Suprapubic skin (tissue), 4 donors: ENCODE measurements around the gene KRI1. TPM values are rescaled to one million over a fixed set of nuclear protein-coding genes. Genes with fewer than 3 reads are reported as not detected.
A peak's percentile ranks its signal among the peaks of the same experiment; 100 is the strongest.

Source experiments
- DNase-seq, 2 donors: peaks; one replicate each; pipeline ENCODE4 v3.0.0-alpha.2; 2019; ENCODE audit warnings: low spot score in 2 of 2
- H3K27ac ChIP-seq: fragments of 200-600 bp; sonication (generic); one replicate; pipeline ENCODE4 v1.5.1; 2019
- H3K27me3 ChIP-seq: fragments of 200-600 bp; sonication (generic); one replicate; pipeline ENCODE4 v1.5.1; 2019
- H3K36me3 ChIP-seq: fragments of 200-600 bp; sonication (generic); one replicate; pipeline ENCODE4 v1.5.1; 2019
- H3K4me1 ChIP-seq: fragments of 200-600 bp; sonication (generic); one replicate; pipeline ENCODE4 v1.5.1; 2019
- H3K4me3 ChIP-seq: fragments of 200-600 bp; sonication (generic); one replicate; pipeline ENCODE4 v1.5.1; 2019; ENCODE audit warnings: mild to moderate bottlenecking
- H3K9me3 ChIP-seq: fragments of 200-600 bp; sonication (generic); one replicate; pipeline ENCODE4 v1.5.1; 2019
- EP300 ChIP-seq: sonication (generic); formaldehyde crosslinking; IDR thresholded peaks from one replicate; pipeline ENCODE4 v1.6.1; 2017; ENCODE audit warnings: antibody characterized with exemption
- POLR2A ChIP-seq, 2 donors: fragments of 450-650 bp; IDR thresholded peaks; one replicate each; pipeline ENCODE4 v1.6.1; 2017; ENCODE audit warnings: antibody characterized with exemption in 2 of 2, mild to moderate bottlenecking in 2 of 2, moderate library complexity in 2 of 2
- POLR2AphosphoS5 ChIP-seq, 3 donors: sonication (generic); formaldehyde crosslinking; IDR thresholded peaks; one replicate each; pipeline ENCODE4 v1.6.1; 2017; ENCODE audit warnings: antibody characterized with exemption in 3 of 3
- WGBS: methylation state at CpG from one replicate; pipeline ENCODE4 v1.1.5; 2018; 5-methylcytosine and 5-hydroxymethylcytosine counted together
- total RNA-seq, 4 donors: library from RNA; depleted of rRNA; stranded (reverse); fragments of >200 nt; gene quantifications; one replicate each; pipeline ENCODE4 v1.1.0, GENCODE V29; 2016
- TF ChIP-seq, protein P1 (sequence below), 2 donors: fragments of 200-600 bp in 1 of 2; fragments of 450-650 bp in 1 of 2; sonication (generic) in 1 of 2; IDR thresholded peaks; one replicate each; pipeline ENCODE4 v1.5.1; 2016 to 2019; ENCODE audit warnings: antibody characterized with exemption in 2 of 2, mild to moderate bottlenecking in 1 of 2, moderate library complexity in 1 of 2

KRI1 gene
- total RNA-seq, 4 donors from 2014 or later, result 19.1 to 46.9 (median 24.5) TPM

DNA sequence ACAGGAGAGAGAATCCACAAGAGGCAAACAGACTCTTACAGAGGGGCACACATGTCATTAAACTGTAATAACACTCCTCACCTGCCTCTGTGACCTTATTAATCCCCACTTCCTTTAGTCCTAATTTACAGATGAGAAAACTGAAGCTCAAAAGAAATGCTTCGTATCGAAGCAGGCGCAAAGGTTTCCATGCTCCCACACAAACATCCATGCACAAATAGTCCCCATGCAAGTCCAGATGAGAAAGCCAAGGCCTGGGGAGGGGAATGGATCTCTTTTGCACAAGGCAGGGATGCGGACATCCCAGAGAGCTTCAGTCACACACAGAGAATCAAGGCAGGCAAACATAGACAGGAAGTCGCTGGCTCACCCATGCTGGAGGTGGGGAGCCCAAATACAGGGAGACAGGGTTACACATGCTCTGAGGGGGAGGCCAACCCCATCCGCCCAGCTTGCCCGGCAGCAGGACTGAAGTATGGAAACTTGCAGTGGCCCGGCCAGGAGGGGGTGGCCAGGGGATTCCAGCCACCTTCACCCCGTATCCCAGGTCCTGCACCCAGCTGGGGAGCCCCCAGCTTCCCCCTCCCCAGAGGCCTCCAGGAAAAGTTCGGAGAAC lies 49.0 kb downstream of the KRI1 start:
- peaks cover 52% of the 10 kb centered on the region for H3K4me1 ChIP-seq
- no peaks in the 10 kb centered on the region for H3K9me3 ChIP-seq
- peak overlapping the region; percentile 78 for H3K27ac ChIP-seq
- 38% methylated on average over 9 of the region's 10 CpGs for WGBS
- peak overlapping the region; percentile 58 for H3K4me3 ChIP-seq
- peaks cover 13% of the 10 kb centered on the region for H3K36me3 ChIP-seq
- no peak for DNase-seq
- no peak for TF ChIP-seq POLR2A (IDR thresholded peaks at IDR 0.05)
- H3K27me3 ChIP-seq, result peaks cover 64% of the 10 kb centered on the region

GRCh38 chr19:10516064-10516385 lies 49.8 kb downstream of the KRI1 start:
- Histone ChIP-seq H3K27ac (peak overlapping the region; percentile 49), H3K9me3 (no peaks in the 10 kb centered on the region), H3K36me3 (peaks cover 13% of the 10 kb centered on the region), H3K27me3 (peaks cover 69% of the 10 kb centered on the region), H3K4me3 (peak overlapping the region; percentile 58), H3K4me1 (peaks cover 46% of the 10 kb centered on the region)
- TF ChIP-seq EP300, result no peak
- TF ChIP-seq, protein P1, sequence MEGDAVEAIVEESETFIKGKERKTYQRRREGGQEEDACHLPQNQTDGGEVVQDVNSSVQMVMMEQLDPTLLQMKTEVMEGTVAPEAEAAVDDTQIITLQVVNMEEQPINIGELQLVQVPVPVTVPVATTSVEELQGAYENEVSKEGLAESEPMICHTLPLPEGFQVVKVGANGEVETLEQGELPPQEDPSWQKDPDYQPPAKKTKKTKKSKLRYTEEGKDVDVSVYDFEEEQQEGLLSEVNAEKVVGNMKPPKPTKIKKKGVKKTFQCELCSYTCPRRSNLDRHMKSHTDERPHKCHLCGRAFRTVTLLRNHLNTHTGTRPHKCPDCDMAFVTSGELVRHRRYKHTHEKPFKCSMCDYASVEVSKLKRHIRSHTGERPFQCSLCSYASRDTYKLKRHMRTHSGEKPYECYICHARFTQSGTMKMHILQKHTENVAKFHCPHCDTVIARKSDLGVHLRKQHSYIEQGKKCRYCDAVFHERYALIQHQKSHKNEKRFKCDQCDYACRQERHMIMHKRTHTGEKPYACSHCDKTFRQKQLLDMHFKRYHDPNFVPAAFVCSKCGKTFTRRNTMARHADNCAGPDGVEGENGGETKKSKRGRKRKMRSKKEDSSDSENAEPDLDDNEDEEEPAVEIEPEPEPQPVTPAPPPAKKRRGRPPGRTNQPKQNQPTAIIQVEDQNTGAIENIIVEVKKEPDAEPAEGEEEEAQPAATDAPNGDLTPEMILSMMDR (IDR thresholded peaks at IDR 0.05), result no peak
- TF ChIP-seq POLR2AphosphoS5 (IDR thresholded peaks at IDR 0.05), result no peak
- TF ChIP-seq POLR2A (IDR thresholded peaks at IDR 0.05), result no peak
- WGBS, result 63% methylated on average over 5 of the region's 5 CpGs
- DNase-seq, result no peak

DNA sequence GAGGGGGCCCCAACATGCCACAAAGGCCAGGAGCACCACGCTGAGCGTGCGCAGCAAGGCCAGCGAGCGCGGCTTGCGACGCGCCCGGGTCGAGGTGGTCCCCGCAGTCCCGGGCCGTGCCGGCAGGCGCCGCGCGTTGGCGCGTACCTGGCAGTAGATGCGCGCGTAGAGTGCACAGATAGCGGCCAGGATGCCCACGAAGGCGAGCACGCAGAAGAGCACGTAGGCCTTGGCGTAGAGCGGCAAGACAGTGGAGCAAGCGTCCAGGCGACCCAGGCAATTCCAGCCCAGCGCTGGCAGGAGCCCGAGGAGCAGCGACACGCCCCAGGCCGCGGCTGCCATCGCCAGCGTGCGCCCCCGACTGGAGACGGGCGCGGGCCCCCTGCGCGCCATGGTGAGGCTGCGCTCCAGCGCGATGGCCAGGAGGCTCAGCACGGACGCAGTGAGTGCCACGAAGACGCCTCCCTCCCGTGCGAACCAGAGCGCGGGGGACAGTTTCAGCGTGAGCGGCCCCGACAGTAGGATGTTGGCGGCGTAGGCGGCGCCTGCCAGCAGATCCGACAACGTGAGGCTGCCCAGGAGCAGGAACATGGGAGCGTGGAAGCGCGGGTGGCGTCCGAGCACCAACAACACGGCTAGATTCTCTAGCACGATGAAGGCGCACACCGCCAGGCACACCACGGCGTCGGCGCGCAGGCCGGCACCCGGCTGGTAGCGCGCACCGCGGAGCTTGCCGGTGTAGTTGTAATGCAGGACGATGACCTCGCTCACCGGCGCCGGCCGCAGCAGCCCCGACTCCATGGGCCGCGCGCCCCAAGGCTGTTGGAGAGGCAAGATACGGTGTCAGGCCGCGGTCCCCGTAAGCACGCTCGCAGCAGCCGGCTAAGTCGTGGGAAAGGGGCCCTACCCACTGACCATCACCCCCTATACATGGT lies 51.3 kb downstream of the KRI1 start:
- no peak for DNase-seq
- TF ChIP-seq POLR2AphosphoS5 (IDR thresholded peaks at IDR 0.05) (no peak), POLR2A (IDR thresholded peaks at IDR 0.05) (no peak), EP300 (no peak)
- TF ChIP-seq, protein P1 (IDR thresholded peaks at IDR 0.05), result peak in 1 of 2 donors; percentile 4
- Histone ChIP-seq H3K9me3 (no peaks in the 10 kb centered on the region), H3K4me1 (peaks cover 49% of the 10 kb centered on the region), H3K27ac (no peak overlapping the region), H3K4me3 (no peak overlapping the region), H3K27me3 (peaks cover 70% of the 10 kb centered on the region), H3K36me3 (peaks cover 13% of the 10 kb centered on the region)
- WGBS, result 56% methylated on average over 95 of the region's 107 CpGs

DNA sequence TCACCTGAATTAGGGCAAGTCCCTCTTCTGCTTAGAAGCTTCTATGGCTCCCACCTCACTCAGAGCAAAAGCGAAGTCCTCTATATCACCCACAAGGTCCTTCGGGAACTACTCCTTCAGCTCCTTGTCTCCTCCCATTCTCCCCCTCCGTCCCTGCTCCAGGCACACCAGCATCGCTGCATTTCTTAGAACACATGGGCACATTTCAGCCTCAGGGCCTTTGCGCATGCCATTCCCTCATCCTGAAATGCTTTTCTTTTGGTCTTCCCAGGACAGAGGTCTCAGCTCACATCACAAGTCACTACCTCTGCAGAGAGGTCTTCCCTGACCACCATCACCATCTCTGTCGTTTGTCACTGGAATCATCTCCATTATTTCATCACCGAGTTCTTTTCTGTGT lies 52.6 kb downstream of the KRI1 start:
- Histone ChIP-seq H3K4me3 (no peak overlapping the region), H3K27me3 (peaks cover 61% of the 10 kb centered on the region), H3K9me3 (no peaks in the 10 kb centered on the region), H3K4me1 (peaks cover 42% of the 10 kb centered on the region), H3K27ac (no peak overlapping the region), H3K36me3 (peaks cover 13% of the 10 kb centered on the region)
- DNase-seq, result no peak
- 84% methylated on average over 7 of the region's 7 CpGs for WGBS
- TF ChIP-seq POLR2A (IDR thresholded peaks at IDR 0.05), result no peak
- TF ChIP-seq, protein P1 (IDR thresholded peaks at IDR 0.05), result no peak
- no peak for TF ChIP-seq EP300
- TF ChIP-seq POLR2AphosphoS5 (IDR thresholded peaks at IDR 0.05), result no peak

DNA sequence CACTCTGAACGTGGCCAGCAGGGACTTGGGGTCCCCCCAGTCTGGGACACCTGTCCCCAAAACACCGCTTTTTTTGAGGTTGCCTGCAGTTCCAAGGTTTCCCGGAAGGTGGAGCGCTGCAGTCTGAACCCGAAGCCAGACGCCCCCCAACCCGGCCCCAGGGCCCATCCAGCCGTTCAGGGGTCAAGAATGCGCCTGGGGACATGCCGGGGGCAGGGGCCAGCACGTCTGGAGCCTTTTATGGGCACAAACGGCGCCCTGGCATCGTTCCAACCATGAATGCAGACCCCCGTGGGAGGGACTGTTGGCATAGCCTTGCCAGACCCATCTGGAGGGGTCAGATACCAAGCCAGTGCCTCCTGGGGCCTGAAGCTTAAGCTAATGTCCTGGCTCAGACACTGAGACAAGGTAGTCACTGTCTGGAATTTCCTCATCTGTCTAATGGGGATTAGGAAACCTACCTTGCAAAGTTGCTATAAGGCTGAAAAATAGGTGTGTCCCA lies 55.5 kb downstream of the KRI1 start:
- H3K9me3 ChIP-seq, result no peaks in the 10 kb centered on the region
- H3K27me3 ChIP-seq, result peaks cover 43% of the 10 kb centered on the region
- no peak overlapping the region for H3K4me3 ChIP-seq
- no peak for DNase-seq
- no peak for TF ChIP-seq POLR2AphosphoS5 (IDR thresholded peaks at IDR 0.05)
- TF ChIP-seq, protein P1 (IDR thresholded peaks at IDR 0.05), result peak; percentile 6 to 73
- no peak for TF ChIP-seq POLR2A (IDR thresholded peaks at IDR 0.05)
- no peak for TF ChIP-seq EP300
- peaks cover 25% of the 10 kb centered on the region for H3K4me1 ChIP-seq
- H3K36me3 ChIP-seq, result peaks cover 13% of the 10 kb centered on the region
- WGBS, result no CpG with 5 or more reads among the region's 15 CpGs
- H3K27ac ChIP-seq, result no peak overlapping the region
